IPS-18c (cell line): ENCODE measurements around the gene MORC1.

Experiments
- H3K4me3 ChIP-seq: 2 replicates; pipeline ENCODE4 v1.7.0; 2013; ENCODE audit warnings: low read depth, mild to moderate bottlenecking, low read length, moderate library complexity; ENCODE audit not compliant: insufficient read depth
- H3K9me3 ChIP-seq: one replicate; pipeline ENCODE4 v1.6.1; 2013; ENCODE audit warnings: mild to moderate bottlenecking, low read length, moderate library complexity; ENCODE audit not compliant: control insufficient read depth, insufficient read depth

Gene MORC1

GRCh38 chr3:108914774-108915641 lies 202.9 kb downstream of the MORC1 start:
- Histone ChIP-seq H3K9me3 (no peaks in the 10 kb centered on the region), H3K4me3 (no peak overlapping the region)

DNA sequence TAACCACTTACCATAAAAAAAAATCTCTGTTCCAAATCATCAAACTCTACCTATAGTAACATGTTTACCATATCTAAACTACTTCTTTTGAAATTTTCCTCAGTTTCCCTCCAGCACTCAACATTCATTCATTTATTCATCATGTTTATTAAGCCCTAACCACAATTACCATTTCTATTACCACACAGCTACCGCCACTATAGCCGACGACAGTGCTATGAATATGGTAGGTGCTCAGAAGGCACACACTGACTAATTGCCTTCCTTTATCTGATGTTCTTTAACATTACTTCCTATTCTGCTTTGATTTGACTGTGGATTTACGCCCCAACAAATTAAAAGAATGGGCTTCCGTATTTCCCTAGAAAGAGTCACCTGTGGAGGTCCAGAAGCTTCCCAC lies 208.1 kb downstream of the MORC1 start:
- Histone ChIP-seq H3K4me3 (no peak overlapping the region), H3K9me3 (no peaks in the 10 kb centered on the region)
